ENCODE measurements around the gene SERTAD4.

GRCh38 chr1:210250665-210250997 is 18.0 kb downstream of the SERTAD4 start:
- TF ChIP-seq CTCF (IDR thresholded peaks at IDR 0.05 in 2 of 3, conservative IDR thresholded peaks at IDR 0.05 in 1 of 3; ENCODE audit: control insufficient read depth in 2 of 3, extremely low read depth in 1 of 3, insufficient read depth in 1 of 3, low read depth in 3 of 3, low read length in 3 of 3), result no peak
- no peak for TF ChIP-seq STAT1 (conservative IDR thresholded peaks at IDR 0.05)
- no peak for TF ChIP-seq EZH2 (IDR thresholded peaks at IDR 0.05; ENCODE audit: borderline replicate concordance, control insufficient read depth, low read depth, low read length)
- no peak for TF ChIP-seq FOXM1 (IDR thresholded peaks at IDR 0.05; ENCODE audit: low read depth, low read length)
- TF ChIP-seq SIN3A (IDR thresholded peaks at IDR 0.05; ENCODE audit: low read depth, low read length), result no peak
- TF ChIP-seq MXI1 (IDR thresholded peaks at IDR 0.05; ENCODE audit: low read depth, low read length), result no peak
- no peak for TF ChIP-seq MYC (IDR thresholded peaks at IDR 0.05; ENCODE audit: insufficient read depth, insufficient read length, insufficient replicate concordance, low read length, severe bottlenecking)
- TF ChIP-seq, protein P1, sequence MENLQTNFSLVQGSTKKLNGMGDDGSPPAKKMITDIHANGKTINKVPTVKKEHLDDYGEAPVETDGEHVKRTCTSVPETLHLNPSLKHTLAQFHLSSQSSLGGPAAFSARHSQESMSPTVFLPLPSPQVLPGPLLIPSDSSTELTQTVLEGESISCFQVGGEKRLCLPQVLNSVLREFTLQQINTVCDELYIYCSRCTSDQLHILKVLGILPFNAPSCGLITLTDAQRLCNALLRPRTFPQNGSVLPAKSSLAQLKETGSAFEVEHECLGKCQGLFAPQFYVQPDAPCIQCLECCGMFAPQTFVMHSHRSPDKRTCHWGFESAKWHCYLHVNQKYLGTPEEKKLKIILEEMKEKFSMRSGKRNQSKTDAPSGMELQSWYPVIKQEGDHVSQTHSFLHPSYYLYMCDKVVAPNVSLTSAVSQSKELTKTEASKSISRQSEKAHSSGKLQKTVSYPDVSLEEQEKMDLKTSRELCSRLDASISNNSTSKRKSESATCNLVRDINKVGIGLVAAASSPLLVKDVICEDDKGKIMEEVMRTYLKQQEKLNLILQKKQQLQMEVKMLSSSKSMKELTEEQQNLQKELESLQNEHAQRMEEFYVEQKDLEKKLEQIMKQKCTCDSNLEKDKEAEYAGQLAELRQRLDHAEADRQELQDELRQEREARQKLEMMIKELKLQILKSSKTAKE (IDR thresholded peaks at IDR 0.05; ENCODE audit: low read depth, poor library complexity, severe bottlenecking), result no peak
- TF ChIP-seq POLR2A (IDR thresholded peaks at IDR 0.05; ENCODE audit: low read depth, low read length), result no peak
- no peak for TF ChIP-seq MEF2B (IDR thresholded peaks at IDR 0.05; ENCODE audit: partially characterized antibody, poor library complexity, severe bottlenecking)
- TF ChIP-seq RBBP5 (conservative IDR thresholded peaks at IDR 0.05), result no peak
- no peak for TF ChIP-seq TCF12 (IDR thresholded peaks at IDR 0.05; ENCODE audit: low read depth, low read length)
- TF ChIP-seq, protein P2, sequence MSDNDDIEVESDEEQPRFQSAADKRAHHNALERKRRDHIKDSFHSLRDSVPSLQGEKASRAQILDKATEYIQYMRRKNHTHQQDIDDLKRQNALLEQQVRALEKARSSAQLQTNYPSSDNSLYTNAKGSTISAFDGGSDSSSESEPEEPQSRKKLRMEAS (IDR thresholded peaks at IDR 0.05; ENCODE audit: low read depth, low read length), result no peak
- TF ChIP-seq, protein P3, sequence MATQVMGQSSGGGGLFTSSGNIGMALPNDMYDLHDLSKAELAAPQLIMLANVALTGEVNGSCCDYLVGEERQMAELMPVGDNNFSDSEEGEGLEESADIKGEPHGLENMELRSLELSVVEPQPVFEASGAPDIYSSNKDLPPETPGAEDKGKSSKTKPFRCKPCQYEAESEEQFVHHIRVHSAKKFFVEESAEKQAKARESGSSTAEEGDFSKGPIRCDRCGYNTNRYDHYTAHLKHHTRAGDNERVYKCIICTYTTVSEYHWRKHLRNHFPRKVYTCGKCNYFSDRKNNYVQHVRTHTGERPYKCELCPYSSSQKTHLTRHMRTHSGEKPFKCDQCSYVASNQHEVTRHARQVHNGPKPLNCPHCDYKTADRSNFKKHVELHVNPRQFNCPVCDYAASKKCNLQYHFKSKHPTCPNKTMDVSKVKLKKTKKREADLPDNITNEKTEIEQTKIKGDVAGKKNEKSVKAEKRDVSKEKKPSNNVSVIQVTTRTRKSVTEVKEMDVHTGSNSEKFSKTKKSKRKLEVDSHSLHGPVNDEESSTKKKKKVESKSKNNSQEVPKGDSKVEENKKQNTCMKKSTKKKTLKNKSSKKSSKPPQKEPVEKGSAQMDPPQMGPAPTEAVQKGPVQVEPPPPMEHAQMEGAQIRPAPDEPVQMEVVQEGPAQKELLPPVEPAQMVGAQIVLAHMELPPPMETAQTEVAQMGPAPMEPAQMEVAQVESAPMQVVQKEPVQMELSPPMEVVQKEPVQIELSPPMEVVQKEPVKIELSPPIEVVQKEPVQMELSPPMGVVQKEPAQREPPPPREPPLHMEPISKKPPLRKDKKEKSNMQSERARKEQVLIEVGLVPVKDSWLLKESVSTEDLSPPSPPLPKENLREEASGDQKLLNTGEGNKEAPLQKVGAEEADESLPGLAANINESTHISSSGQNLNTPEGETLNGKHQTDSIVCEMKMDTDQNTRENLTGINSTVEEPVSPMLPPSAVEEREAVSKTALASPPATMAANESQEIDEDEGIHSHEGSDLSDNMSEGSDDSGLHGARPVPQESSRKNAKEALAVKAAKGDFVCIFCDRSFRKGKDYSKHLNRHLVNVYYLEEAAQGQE (IDR thresholded peaks at IDR 0.05; ENCODE audit: low read depth, low read length), result no peak
